GM21825 (cell line): ENCODE measurements around the gene FAM180A.
"Not testable (repeated sequence)": the region's sequence is repeated elsewhere in the genome, so short reads cannot be mapped to it uniquely, and the experiment has no call there.

Source experiments
- ATAC-seq: cut with Tn5 transposase; IDR thresholded peaks from one replicate; pipeline ENCODE4 v1.9.1; 2021; ENCODE audit warnings: mild to moderate bottlenecking, moderate library complexity; ENCODE audit not compliant: unreplicated experiment

FAM180A gene

DNA sequence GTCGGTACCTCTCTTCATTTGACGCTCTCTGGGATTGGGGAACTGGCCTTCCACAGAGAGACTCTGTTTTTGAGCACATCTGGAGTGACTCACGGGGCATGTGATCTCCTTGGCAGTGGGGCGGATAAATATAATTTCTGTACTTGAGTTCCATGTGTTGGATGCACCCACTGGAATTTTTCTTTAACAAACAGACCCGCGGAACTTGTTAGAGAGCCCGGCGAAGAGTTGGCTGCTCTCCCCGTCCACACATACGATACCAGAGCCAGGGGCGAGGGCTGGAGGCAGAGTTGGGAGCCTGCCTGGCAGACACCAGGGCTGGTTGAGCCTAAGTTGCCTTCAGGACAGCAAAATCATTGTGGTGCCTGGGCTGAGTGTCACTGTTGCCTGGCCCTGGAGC, at the start of gene FAM180A:
TSS of gene FAM180A (minus strand) at position 44 of the 400 bp plus-strand sequence. CDS start 233 bp downstream, outside the sequence.
- ATAC-seq = no peak

DNA sequence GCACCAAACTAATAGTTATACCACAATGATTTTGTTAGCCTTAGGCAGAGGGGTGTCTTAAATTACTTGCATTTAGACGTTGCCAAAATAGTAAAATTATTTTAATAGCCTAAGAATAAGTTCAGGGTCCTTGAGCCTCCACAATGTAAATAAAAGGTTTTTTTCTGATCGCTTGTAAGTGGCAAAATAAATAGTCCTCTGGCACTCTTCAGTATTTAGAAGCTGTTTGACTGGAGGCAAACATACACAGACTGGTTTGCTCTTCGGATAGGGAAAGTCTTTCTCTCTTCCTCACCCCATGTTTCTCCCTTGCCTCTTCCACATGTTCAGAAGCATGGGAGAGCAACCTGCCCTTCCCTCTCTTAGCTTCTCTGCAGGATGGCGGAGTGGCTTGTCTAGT, 49.5 kb upstream of the FAM180A start:
- no peak for ATAC-seq

DNA sequence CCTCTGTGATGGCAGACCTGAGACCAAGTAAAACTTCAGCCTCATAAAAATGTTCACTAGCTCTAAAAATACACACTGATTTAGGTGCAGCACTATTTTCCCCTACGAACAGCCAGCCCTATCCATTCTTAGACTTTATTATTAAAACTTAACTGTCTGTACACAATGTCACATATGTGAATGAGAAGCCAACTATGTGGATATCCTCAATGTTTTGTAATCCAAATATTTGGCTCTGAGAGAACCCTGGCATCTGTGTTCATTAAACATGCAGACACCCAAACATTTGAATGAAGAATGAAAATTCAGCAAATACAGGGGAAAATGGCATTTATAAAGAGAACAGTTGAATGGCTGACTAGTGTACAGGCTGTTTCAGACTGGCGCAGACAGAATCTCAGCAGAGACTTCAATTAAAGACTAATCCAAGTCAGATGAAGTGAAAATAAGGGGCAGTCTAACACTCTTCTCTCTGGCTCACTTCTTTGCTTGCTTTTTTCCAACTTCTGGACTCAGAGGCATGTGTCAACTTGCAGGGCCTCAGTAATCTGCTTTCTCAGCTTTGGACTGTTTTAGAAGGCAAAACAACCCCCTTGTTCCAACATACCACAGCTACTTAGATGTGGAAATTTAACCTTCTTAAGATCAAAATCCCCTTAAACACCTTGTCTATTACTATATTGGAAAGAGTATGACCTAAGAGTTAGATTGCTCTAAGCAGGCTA, 47.4 kb upstream of the FAM180A start:
- no peak for ATAC-seq

DNA sequence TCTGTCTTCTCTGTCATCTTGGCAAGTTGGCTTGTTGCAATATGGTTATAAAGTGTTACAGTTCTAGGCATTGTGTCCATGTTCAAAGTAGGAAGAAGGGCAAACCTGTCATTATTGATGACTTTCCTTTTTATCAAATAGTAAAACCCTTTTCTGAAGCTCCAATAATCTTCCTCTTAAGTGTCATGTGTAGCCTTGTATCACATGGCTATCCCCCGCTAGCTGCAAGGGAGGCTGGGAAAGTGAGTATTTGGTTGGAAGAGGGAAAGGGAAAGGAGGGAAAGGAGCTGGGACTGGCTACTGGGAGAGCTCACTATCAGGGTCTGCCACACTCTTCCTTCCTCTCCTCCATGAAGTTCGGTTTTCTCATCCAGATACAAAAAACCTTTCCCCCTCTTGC, 45.2 kb upstream of the FAM180A start:
- ATAC-seq = no peak

DNA sequence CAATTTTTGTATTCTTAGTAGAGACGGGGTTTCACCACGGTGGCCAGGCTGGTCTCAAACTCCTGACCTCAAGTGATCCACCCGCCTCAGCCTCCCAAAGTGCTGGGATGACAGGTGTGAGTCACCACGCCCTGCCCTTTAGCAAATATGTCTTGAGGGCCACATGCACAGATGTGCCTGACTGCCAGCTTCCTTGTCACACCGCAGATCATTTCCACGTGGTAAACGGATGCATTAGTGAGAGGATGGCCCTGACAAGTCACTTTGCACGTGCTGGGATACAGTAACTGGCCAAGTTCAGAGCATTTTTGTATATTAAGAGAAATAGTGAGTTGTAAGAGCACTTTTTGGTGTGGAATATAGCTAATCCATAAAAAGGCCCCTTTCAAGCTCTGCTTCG, 44.3 kb upstream of the FAM180A start:
- no peak for ATAC-seq

DNA sequence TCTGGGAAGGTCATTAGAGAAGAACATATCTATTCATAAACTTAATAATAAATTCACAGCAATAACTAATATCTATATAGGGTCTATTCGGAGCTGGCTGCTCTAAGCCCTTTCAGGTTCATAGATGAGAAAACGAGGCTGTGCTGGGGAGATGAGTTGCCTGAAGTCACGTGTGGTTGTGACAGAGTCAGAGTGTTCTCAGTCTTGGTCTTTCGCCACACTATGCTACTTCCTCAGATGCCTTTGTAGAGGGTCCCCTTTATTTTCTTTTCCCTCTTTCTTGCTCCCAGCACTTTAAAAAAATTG, 43.7 kb upstream of the FAM180A start:
- ATAC-seq = no peak

DNA sequence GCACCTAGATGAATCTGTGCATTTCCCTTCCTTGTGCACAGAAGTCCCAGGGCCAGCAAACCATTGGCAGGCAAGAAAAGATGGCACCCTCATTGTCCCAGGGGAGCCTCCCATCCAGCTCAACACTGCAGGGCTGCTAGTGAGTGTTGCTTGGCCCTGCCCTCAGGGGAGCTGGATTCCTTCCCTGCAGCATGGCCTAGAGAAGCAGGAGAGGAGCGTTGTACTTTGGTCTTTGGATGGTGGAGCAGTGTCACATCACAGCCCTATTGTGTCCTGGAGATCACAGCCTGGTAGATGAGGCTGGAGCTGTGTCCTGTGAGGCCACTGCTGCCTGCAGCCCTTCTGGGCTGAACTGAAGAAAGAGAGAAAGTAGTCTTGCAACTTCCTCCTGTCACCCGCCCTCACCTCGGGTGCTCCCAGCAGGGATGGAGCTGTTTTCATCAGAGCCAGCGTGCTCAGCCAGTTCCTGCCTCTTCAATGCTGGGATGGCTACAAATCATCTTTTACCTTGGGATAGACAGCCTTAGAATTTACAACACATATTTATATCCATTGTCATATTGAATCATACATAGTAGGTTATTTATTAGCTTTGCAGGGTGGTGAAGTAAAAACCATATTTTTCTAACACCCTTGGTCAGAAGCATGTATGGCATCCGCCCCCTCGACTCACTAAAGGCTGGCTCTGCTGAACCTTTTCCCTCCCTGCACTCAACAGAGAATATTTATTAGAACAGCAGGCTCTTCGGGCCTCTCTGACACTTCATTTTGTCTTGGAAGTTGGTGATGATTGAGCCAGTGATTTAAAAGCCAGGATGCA, 43.1 kb upstream of the FAM180A start:
- ATAC-seq = no peak

DNA sequence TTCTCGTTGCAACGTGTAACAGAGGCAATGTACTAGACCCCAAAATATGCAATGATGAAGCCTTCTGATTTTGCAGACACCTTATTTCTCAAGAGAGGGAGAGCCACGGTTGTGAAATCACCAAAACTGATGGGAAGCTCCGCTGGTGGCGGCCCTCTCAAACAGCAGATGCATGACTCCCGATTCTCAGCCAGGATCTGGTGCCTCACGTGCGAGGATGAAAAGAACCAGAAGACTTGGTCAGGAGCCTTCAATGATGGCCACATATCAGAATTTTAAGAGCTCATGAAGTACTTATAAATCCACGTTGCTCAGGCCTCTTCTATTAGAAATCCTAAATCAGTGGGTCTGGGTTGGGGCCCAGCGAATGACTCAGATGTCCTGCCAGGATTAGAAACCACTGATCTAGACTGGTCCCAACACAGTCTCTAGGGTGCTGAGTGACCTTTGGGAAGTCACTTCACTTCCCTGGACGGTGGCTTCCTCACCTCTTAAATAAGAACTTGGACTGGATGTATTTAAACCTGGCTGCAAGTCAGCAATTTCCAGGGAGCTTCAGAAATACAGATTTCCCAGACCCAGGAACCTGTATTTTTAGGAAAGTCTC, 41.9 kb upstream of the FAM180A start:
- no peak for ATAC-seq

DNA sequence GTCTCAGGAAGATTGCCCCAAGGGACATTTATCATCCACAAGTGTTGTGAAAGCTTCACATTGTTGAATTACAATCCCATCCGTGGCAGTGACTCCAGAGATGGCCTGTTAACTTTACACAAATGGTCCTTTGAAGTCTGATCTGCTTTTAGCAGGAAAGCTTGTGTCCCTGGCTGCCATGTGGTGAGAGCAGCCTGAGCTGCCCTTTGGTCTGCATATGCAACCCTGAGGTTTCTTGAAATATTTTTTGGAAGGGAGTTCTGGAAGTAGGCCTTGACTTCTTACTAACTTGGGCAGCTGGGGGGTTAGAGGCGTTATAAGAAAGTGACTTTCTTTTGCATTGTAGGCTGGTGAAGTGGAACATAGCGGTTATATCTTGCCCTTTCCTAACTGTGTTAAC, 41.3 kb upstream of the FAM180A start:
- no peak for ATAC-seq

DNA sequence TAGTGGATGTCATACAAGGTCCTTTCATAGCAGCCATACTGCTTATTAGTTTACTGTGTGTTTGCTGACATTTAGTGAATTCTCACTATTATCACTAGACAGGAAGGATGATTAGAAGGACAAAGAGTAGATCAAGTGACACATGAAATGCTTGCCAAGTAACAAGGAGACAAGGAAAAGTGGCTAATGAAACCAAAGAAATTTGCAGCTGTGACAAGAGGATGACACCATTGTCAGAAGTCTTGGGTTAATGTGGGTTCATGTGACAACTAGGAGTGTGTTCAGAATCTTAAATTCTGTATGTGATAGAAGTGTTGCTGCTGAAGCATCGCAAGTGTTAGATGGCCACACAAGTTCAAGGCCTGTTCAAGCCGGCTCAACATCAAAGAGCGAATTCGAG, 40.8 kb upstream of the FAM180A start:
- no peak for ATAC-seq

DNA sequence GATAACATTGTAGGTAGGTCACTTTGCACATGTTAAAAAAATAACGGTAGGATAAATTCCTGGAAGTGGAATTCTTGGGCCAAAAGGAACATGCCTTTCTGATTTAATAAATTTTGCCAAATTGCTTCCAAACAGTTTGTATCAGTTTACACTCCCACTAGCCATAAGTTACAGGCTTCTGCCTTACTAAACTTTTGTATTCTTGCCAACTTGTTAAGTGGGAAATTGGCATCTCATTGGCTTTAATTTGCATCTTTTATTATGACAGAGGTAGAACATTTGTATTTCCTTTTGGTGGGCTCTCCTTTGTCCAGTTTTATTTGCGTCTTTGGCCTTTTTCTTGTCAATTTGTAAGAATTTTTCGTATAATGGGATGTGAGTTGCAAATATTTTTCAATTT, 38.3 kb upstream of the FAM180A start:
- ATAC-seq = no peak

DNA sequence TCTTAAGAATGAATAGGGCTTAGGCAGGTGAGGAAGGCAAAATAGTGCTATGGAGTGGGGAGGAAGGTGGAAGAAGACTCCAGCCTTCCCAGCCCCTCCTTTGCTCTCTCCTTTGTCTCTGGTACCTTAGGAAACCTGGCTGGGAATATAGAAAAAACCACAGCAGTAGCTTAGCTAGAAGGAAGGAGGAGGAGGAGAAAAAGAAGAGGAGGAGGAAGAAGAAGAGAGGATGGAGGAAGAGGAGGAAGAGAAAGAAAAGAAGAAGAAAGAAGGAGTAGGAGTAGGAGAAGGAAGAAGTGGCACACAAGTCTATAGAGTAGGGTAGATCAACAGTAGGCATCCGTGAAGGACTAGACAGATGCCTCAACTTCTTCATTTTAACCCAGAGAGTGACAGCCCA, 36.5 kb upstream of the FAM180A start:
- no peak for ATAC-seq

DNA sequence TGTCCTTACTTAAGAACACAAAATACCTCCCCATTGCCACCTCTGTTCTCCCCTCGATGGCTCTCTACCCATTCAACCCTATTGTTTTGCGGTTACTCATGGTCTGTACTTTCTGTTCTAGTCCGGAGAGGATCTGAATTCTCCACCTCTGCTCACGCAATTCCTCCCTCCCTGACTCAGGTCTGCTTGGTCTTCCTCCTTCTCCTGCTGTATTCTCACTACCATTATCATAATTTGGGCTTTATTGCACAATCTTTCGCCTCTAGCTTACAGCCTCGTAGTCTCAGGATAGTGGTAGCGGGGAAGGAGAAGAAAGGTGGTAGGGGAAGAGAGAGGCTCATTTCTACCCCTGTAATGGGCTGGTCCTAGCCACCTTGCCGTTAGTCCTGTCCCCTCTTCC, 35.4 kb upstream of the FAM180A start:
- no peak for ATAC-seq

DNA sequence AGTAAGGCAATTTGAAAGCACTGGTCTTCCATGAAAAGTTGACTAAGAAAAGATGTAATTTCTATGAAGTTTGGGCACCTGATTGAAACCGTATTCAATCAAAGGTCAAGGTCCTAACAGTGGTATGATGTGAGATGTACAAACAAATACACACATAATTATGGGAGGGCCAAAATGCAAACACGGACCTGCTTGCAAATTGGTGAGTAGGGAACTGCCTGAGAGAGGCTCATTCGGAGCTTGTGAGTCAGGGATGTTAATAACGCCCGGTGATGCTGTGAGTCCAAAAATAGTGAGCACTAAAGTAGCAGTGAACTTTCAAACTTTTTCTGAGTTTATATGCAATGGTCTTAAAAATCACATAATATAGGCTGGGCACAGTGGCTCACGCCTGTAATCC, 34.2 kb upstream of the FAM180A start:
- no peak for ATAC-seq

DNA sequence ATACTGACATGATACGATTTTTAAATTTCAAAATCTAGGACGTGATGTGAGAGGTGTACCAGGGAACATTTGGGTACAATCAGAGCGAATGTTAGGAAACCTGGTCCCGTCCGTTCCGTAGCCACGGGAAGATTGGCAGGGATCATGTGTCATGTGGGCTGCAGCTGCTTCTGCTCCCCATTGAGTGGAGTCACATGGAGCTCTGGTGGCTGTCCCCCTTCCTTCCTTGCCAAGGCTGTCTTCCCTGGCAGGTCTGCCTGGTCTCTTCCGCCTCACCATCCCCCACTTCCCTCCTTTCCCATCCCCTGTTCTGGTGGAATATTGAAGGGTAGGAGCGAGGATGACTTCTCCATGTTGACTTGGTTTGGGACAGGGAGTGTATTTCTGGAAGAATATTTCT, 33.8 kb upstream of the FAM180A start:
- no peak for ATAC-seq

DNA sequence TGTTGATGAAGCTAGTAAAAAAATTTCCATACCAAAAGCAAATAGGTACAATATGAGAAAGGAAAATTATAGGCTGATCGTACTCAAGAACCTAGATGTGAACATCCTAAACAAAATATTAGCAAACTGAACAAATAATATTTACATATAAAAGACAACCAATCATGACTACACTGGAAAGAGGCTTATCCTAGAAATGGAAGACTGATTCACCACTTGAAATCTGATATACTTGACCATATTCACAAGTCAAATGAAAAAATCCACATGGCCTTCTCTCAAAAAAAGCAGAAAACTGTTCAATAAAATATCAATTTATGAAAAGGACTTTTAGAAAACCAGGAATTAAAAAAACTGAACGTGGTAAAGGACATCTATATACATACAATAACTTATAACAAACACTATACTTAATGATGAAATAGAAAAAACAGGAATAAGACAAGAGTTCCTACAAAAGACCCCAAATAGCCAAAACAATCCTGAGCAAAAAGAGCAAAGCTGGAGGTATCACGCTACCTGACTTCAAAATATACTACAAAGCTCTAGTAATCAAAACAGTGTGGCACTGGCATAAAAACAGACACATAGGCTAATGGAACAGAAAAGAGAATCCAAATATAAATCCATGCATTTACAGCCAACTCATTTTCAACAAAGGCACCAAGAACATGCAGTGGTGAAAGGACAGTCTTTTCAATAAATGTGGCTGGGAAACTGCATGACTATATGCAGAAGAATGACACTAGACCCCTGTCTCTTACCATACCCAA, 29.2 kb upstream of the FAM180A start:
- no peak for ATAC-seq

DNA sequence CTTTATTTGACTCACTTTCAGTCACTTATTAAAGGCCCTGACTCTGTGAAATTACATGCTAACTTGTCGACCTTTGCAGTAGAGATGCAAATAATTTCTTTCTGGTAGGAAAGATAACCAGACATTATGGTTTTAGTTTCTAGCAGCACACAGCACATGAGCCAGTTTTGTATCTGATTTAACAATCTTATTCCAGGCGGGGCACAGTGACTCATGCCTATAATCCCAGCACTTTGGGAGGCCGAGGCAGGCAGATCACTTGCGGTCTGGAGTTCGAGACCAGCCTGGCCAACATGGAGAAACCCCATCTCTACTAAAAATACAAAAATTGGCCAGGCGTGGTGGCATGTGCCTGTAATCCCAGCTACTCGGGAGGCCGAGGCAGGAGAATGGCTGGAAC, 27.3 kb upstream of the FAM180A start:
- ATAC-seq = not testable (repeated sequence)

DNA sequence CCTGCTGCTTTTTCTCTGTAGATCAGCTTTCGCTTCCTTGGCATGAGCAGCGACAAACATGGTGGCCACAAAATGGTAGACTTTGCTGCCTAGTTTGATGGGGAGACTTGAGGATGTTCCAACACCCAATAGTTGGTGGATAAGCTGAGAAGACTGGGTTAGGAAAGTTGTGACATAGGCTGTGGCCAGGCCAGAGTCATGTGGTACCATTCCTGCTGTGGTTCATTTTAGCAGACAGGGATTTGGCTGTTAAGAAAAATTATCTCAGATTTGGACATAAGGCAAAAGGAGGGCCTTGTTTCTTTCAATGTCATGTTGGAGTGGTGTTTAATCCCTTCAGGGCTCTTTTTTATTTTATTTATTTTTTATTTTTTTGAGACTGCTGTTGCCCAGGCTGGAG, 26.6 kb upstream of the FAM180A start:
- ATAC-seq = no peak

DNA sequence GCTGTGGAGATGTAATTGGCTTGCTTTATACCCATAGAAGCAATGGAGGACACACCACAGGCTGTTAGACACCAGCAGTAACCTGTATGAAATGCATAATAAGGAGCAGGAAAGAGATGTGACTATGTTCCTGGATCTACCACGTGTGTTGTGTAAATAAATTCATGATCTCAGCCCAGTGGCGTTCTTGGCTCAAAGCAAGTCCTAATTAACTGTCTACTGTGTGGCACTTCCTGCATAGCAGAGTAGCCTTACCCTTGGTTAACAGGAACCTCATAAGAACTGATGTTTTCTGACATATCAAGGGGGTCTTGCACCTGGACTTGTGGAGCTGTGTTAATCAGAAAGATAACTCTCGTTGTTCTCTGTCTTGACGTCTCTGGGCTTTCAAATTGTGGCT, 25.7 kb upstream of the FAM180A start:
- ATAC-seq = no peak

DNA sequence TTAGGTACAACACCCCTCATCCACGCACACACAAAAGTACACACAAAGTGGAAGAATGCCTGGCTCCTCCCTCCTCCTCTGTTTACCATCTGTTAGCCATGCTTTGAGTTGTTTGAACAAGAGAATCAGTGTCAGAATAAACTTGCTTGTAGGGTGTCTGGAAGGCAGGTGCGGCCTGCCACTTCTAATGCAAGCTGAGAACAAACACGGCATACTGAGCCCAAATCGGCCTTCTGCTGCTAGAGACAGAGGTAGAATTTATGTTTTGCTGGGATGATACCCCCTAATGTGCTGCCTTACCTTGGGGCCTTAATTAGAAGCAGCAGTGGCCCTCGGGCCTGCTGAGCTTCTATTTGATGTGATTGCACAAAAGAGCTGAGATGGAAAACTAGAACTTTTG, 24.9 kb upstream of the FAM180A start:
- no peak for ATAC-seq

DNA sequence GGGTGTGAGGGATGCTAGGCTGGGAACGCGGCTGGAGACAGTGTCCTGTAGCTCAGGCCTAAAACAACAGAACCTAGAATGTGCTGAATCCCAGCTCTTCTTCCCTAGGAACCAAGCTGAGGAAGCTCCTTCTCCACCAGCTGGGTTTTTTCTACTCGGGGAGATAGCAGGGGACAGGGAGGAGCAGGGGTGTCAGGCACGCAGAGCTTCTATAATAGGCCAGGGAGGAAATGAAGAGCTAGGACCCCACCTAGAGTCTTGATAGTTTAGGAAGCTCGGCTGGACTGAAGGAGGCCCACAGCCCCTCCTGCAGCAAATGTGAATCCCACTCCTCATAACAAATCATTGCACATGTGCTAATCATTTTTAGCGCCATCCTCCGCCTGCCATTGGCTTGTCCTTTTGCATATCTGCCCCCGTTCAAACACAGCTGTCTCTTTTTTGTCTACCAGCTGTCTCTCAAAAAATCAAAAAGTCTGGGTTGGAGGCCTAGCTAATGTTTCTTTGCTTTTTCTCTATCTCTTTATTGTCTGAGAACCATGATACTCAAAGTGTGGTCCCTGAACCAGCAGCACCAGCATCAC, 24.1 kb upstream of the FAM180A start:
- ATAC-seq = no peak
